EH (cell line): ENCODE results near the gene NFKBIL1.

Source experiments
- DNase-seq: peaks from one replicate; pipeline ENCODE4 v3.0.0-alpha.2; 2015; ENCODE audit warnings: low read depth

The NFKBIL1 gene

DNA sequence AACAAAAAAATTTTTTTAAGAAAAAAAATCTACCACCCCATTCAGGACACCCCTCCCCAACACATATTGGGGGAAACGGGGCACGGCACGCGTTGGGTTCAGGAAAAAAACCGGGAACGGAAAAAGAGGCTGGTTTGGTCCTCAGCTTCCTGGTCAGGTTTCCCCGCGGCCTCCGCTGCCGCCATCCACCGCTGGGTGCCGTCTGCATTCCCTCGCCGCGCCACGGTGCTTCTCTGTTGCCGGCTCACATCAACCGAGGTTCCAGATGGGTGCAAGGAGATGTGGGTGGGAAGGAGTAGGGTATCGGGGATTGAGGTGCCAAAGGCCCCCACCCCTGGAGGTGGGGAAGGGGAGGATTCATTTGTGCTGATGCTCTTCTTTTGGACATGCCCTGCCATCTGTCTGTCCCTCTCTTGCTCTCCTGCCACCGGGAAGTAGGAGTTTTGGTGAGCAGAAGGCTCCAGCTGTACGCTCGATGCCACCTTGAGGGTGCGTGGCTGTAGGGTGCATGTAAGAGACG lies 12.8 kb upstream of the NFKBIL1 start:
- DNase-seq = no peak

DNA sequence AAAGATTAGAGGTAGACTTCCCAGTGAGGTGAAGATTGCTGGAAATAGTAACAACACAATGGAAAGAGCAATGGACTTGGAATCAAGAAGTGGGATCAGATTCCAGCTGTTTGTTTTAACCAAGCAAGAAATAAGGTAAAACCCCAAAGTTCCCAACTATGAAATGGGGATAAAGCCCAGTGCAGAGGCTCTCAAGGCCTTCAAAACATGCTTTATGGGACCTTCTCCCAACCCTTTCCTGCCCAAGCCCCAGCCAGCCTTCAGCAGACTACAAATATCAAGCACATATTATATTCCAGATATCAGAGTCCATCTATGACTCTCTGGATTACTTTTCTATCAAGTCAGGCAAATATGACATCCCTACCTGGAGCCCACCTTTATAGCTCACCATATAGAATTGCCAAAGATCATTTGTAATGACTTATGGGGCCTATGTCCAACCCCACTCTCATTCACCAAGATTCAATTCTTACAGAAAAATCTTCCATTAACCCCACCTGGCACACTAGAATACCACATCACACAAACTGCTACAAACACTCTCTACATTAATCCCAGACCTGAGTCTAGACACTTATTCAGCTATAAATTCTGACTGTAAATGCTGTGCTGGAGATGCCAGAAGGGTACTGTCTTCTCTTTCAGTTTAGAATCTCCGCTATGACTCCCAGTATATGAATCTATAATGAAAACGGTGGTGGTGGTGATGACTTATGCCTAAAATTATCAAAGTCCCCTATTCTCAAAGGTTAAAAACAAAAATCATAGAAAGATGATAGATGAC lies 11.7 kb upstream of the NFKBIL1 start:
- no peak for DNase-seq

DNA sequence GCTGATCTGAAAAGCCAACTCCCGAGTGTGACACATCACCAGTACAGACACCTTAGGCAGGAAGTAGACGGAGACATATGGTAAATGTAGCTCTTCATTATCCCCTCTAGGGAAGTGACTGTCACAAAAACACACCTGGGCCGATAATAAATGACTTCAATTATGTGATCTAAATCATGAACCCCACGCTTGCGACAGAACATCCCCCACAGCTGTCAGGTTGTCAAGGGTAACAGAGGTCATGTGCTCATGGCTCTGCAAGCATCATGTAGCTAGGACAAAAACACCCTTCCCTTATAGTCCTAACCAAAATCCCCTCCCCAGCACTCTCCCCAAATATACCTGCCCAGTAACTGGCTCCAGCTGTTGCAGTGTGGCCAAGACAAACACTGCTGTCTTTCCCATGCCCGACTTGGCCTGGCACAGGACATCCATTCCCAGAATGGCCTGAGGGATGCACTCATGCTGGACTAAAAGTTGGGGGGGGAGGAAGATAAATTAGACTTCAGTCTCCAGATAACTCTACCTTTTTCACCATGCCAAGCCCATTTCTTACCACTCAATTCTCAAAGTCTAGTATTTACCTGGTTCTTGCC lies 8.5 kb upstream of the NFKBIL1 start:
- no peak for DNase-seq

DNA sequence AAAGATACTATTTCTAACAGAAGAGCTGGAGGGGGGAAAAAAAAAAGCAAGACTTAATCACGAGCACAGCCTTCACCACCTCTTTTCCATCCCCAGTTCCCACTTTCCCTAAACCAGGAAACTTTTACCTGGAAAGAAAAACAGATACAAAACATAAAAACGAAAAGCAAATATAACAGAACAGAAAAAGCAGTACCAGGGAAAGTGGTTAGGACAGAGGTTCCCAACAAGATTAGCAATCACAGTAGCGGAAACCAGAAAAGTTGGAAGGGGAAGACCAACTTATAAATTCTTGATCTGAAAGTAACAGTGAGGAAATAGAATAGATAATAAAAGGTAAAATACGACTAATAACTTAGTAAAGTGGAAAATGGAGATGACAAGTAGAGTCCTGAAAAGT lies 6.8 kb upstream of the NFKBIL1 start:
- no peak for DNase-seq

DNA sequence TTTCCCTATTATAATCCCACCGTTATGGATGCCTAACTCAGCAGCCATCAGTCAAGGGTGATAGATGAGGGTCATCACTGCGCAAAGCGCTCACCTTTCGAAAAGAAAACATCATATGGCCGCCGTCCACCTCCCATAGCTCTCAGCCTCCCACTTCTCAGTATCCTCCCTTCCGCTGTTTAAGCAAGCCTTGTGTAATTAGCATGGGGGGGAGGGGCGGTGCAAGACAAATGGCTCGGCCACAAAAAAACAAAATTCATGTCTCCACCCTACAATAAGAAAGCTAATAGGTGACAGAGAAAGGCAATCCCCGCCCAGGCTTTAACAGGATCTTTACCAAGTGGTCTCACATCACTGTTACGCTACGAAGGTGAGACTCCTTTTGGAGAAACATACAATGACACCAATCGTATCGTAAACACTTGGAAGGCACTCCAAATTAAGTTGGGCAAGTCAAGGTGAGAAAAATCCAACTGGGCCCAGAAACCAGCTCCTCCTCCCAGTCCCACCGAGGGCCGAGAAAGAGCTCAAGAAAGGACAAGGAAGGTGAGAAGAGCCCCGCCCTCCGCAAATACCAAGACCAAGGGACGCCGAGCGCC lies 6.2 kb upstream of the NFKBIL1 start:
- peak; percentile 65 for DNase-seq

DNA sequence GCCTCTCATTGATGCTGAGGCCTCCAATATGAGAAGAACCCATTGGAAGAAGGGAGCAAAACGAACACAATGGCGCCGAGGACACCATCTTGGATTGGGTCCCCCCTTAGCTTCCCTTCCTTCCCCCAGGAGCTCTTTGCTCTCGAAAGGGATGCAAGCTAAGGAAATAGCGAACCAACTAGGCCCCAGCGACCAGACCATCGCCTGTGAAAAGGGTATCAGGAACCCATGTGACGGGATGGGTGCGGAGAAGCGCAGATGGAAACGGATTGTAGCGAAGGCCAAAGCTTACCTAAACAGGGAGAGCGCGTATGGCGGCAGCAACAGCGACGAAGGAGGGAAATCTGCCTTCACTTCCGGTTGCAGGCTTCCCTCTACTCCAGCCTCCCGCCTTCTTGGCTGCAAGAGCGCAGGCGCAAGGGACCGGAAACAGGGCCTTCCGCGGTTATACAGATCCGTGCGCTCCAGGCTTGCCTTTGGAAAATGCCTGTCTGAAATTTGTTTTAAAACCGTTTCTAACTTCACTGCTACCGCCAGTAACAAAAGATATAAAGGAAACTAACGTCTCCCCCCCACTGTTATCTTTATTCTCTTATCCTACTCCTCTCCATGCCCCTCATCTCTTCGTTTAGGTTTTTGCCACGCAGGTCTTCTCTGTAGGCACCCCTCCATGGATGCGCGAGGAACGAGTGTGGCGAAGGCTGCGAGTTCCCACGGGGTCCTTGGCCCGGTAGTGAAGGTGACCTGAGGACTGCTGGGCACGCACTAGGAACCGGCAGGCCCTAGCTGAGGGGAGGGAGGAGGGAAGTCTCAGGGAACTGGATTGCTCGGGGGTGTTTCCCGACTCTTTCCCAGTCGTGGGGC lies 5.5 kb upstream of the NFKBIL1 start, which contains the start of gene DDX39B:
Gene DDX39B, minus strand, starts transcription at position 346 of the 864 bp plus-strand sequence. CDS start 1,471 bp downstream, outside the sequence.
- peak; percentile 98 for DNase-seq

DNA sequence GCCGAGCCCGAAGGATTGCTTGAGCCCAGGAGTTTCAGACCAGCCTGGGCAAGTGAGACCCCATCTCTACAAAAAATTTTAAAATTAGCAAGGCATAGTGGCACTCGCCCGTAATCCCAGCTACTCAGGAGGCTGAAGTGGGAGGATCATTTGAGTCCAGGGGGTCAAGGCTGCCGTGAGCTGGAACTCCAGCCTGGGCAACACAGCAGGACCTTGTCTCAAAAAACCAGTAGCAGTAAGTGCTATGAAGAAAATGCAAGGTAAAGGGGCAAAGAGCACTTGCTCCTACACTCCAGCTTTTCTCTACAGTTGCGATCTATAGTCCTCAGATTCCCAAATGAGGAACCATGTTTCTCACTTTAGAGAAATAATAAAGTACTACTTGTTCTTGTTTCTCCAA lies 3.8 kb upstream of the NFKBIL1 start:
- no peak for DNase-seq

DNA sequence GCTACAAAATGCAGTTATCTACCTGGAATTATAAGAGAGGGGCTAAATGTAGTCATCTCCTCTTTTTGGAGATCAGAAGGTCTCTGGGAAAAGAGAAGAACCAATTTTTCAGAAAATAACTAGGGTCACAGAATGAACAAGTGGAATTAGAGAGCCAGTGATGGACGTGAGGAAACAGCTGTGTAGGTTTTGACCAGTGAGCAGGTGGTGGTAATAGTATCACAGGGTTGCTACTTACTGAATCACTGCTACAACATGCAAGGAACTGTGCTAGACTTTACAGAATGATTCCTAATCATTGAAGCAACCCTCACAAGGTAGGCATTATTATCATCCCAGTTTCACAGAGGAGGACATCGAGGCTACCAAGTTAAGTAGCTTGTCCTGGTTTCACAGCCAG lies 2.7 kb upstream of the NFKBIL1 start:
- DNase-seq = no peak

DNA sequence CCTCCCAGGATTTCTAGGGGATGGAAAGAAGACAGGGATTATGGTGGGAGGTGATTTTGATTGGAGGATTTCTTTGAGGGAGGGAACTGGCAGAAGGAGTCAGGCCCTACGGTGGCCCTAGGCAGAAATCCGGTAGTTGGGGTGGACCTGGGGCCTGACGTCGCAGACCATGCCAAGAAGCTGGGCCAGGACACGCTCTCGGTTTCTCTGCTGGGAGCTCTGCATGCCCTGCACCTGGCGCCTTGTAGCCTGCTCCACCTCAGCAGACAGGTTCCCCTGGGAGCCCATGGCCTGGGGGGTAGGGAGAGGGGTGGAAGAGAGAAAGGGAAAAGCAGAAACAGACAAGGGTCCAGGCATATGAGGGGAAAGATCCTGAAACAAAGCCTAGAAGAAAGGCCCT lies 2.1 kb upstream of the NFKBIL1 start:
- no peak for DNase-seq

DNA sequence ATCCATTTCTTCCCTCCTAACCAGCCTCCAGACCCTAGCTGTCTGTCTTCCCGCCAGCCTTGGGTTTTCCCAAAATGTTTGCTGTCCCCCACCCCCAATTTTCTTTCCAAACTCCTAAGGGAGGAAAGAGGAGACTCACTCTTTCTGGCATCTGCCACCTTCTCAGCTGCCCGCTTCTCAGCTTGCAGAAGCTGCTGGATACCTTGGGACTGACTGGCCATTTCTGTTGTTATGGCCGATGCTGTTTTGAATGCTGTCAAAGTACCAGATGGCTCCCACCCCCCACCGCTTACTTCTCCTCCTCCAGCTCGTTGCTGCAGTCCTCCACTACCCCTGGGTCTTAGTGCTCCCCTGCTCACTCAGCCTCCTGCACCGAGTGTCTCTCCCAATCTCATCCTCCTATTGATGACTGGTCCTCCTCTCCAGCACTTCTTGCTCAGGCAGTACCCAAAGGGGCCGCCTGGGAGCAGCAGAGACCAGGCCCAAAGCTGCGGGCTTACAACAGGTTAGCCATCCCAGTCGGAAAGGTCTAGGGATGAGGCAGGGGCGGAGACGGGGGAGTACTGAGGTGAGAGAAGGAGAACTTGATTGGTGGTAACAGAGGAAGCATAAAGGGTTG lies 960 bp upstream of the NFKBIL1 start, which contains the start of gene ATP6V1G2:
Gene ATP6V1G2, minus strand, starts transcription at position 270 of the 619 bp plus-strand sequence. Its CDS starts 49 bp downstream, at position 221.
- peak; percentile 93 for DNase-seq

DNA sequence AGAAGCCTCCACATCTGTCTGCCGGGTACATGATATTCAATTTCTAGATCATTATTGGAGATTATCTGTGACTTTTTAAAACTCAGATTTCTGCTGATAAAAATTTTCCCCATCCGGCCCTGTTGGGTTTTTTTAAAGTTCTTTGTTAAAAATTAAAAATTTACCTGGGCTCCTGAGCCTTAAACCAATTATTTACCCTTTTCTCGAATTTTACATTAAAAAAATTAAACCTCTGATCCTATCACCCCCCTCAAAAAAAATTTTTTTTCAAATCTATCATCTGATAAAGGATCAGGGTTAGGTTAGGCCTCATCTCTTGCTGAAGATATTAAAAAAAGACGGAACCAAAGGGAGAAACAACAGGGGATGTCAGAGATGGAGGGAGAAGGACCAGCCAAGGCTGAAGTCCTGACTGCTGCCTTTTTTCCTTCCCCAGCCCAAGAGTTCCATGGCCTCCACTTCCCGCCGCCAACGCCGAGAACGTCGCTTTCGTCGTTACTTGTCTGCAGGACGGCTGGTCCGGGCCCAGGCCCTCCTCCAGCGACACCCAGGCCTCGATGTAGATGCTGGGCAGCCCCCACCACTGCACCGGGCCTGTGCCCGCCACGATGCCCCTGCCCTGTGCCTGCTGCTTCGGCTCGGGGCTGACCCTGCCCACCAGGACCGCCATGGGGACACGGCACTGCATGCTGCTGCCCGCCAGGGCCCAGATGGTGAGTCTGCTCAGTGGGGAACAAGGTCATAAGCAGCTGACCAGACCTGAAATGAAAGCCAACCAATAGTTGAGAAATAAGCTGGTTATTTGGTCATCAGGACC lies 527 bp downstream of the NFKBIL1 start:
- DNase-seq = no peak

DNA sequence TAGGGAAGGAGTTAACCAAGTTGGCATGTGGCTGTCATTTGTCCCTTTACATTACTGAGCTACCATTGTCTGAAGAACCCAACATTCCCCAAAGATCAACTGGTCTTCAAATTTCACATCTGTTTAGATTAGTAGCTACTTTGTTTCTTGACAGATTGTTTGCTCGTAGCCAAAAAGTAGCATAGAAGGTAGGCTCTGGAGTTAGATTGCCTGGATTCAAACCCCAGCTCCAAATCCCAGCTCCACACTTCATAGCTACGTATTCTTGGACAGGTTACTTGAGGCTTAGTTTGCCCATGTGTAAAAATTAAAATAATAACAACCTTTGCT lies 1.1 kb downstream of the NFKBIL1 start:
- no peak for DNase-seq

DNA sequence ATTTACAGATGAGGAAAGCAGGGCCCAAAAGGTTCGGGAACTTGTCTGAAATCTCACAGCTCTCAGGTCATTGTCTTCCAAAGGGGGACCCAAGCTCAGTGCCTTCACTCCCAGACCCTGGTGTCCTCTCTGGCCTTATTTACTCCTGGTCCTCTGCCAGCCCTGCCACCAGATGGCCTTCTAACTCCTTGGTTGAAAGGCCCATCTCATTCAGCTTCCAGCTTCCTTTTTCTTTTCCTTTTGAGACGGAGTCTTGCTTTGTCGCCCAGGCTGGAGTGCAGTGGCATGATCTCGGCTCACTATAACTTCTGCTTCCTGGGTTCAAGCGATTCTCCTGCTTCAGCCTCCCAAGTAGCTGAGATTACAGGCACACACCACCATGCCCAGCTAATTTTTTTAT lies 4.0 kb downstream of the NFKBIL1 start:
- peak; percentile 74 for DNase-seq

DNA sequence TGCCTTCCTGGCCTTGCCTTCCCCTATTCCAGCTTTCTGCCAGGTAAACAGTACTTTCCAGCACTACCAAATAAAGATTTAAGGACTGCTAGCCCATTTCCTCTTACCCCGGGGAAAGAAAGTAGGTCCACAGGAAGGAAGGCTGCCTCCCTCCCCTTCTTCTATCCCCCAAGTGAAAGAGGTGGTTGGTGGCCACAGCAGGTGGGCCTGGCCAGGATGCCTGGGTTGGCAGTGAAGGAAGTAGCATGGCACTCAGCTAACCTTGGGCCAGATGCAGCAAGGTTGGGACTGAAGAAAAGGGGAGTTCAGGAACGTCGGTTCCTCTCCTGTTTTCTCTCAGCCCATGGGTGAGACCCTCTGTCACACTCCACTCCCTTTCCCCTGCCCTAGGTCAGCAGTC lies 8.9 kb downstream of the NFKBIL1 start:
- DNase-seq = no peak

DNA sequence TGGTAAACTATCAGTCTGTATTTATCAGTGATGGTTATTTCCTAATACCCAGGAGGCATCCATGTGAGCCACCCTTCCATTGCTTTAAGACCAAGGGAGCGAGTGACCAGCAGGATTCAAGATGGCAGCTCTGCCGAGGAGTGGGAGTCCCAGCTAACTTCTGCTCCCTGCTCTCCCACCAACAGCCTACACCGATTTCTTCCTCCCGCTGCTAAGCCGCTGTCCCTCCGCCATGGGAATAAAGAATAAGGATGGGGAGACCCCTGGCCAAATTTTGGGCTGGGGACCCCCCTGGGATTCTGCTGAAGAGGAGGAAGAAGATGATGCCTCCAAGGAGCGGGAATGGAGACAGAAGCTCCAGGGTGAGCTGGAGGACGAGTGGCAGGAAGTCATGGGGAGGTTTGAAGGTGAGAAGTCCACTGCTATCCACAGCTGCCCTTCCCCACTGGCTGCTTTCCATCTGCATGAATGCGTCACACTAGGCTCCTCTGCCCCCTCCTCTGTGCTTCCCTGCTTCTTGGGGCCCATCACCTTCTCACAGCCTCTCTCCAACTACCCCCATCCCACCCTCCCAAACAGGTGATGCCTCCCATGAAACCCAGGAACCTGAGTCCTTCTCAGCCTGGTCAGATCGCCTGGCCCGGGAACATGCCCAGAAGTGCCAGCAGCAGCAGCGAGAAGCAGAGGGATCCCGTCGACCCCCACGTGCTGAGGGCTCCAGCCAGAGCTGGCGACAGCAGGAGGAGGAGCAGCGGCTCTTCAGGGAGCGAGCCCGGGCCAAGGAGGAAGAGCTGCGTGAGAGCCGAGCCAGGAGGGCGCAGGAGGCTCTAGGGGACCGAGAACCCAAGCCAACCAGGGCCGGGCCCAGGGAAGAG lies 10.3 kb downstream of the NFKBIL1 start:
- DNase-seq = no peak

DNA sequence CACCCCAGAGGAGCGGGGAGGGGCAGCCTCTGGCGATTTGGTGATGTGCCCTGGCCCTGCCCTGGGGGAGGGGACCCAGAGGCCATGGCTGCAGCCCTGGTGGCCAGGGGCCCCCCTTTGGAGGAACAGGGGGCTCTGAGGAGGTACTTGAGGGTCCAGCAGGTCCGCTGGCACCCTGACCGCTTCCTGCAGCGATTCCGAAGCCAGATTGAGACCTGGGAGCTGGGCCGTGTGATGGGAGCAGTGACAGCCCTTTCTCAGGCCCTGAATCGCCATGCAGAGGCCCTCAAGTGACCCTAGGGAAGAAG lies 10.9 kb downstream of the NFKBIL1 start:
- no peak for DNase-seq

DNA sequence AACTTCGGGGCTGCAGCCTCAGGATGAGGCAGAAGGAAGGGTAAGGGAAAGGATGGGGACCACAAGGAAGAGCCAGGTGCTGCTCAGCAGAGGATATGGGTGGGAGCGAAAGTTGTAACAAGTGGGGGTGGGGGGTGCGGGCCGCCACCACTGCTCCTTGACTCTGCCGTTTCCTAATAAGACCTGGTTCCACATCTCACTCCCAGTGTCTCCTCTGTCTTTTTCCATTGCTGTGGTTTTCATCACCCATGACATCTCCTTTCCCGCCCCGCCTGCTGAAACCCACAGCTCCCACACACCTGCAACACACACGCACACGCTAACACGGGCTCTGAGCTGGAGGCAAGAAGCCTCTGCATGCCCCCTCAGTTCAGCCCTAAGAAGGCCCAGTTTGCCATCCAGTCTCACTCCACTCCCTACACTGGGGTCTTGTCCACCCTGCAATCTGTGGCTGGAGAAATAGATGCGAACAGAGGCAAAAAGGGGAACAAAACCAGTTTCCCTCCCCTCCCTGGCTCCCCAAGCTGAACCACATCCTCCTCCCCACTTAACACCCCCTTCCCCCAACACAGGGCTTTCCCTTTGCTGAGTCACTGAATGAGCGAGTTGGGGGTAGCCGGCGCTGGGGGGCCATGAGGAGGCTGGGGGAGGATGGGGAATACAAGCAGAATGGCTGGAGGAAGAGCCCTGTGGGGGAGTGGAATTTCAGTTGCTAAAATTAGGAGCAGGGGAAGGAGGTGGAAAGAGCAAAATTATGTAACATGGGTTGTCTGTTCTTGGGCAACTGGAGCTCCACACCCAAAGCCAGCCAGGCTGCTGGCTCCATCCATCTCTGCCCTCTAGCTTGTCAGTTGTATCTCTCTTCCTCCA lies 11.5 kb downstream of the NFKBIL1 start:
- peak; percentile 65 for DNase-seq

DNA sequence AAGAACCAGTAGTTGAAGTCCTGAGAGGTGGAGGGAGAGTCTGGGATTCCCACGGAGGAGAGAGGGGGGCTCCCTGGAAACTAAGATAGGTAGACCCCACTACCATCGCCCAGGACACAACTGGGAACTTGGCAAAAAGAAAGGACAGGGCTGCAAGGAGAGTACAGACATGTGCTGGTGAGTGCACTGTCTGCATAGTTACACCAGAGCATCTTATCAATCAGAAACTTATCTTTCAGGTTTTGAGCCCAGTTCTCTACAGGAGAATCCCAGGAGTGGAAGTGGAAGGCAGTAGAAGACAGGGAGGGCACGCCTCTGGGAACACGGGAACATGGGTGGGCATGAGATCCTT lies 12.2 kb downstream of the NFKBIL1 start:
- DNase-seq = no peak
